Trophoblast cell (in vitro differentiated cells and primary cell): ENCODE results near the gene RDH8.
A peak's percentile ranks its signal among the peaks of the same experiment; 100 is the strongest.

Source experiments
- DNase-seq, 2 donors: peaks; one replicate each; pipeline ENCODE4 v3.0.0-alpha.2; 2016
- H2AFZ ChIP-seq: 2 replicates; pipeline ENCODE4 v1.6.1; 2013; ENCODE audit warnings: low read length, moderate library complexity, mild to moderate bottlenecking; ENCODE audit not compliant: insufficient read depth, poor library complexity
- H2AK5ac ChIP-seq: 2 replicates; pipeline ENCODE4 v1.6.1; 2013; ENCODE audit warnings: mild to moderate bottlenecking, low read length
- H2BK120ac ChIP-seq: 2 replicates; pipeline ENCODE4 v1.6.1; 2013; ENCODE audit warnings: low read length, mild to moderate bottlenecking, moderate library complexity; ENCODE audit not compliant: insufficient read depth, poor library complexity
- H2BK12ac ChIP-seq: 2 replicates; pipeline ENCODE4 v1.6.1; 2013; ENCODE audit warnings: mild to moderate bottlenecking, low read length, moderate library complexity
- H2BK5ac ChIP-seq: 2 replicates; pipeline ENCODE4 v1.6.1; 2013; ENCODE audit warnings: low read length, low read depth, moderate library complexity, mild to moderate bottlenecking; ENCODE audit not compliant: poor library complexity
- H3K14ac ChIP-seq: 2 replicates; pipeline ENCODE4 v1.6.1; 2013; ENCODE audit warnings: mild to moderate bottlenecking, low read length
- H3K18ac ChIP-seq: 2 replicates; pipeline ENCODE4 v1.6.1; 2013; ENCODE audit warnings: mild to moderate bottlenecking, low read length
- H3K23ac ChIP-seq: 2 replicates; pipeline ENCODE4 v1.6.1; 2013; ENCODE audit warnings: low read length
- H3K27ac ChIP-seq: 2 replicates; pipeline ENCODE4 v1.5.1; 2013; ENCODE audit warnings: low read depth, mild to moderate bottlenecking, inconsistent platforms, low read length, moderate library complexity
- H3K27me3 ChIP-seq: 2 replicates; pipeline ENCODE4 v1.6.1; 2013; ENCODE audit warnings: inconsistent platforms, mild to moderate bottlenecking, low read length, moderate library complexity; ENCODE audit not compliant: insufficient read depth
- H3K36me3 ChIP-seq, 2 experiments: 1 replicate in 1 of 2; 2 replicates in 1 of 2; pipeline ENCODE4 v1.6.1; 2013; ENCODE audit warnings: low read length in 2 of 2, mild to moderate bottlenecking in 2 of 2, moderate library complexity in 1 of 2; ENCODE audit not compliant: insufficient read depth in 2 of 2, control insufficient read depth in 1 of 2
- H3K4ac ChIP-seq: 2 replicates; pipeline ENCODE4 v1.6.1; 2013; ENCODE audit warnings: low read depth, mild to moderate bottlenecking, low read length, moderate library complexity
- H3K4me1 ChIP-seq, 2 experiments: 1 replicate in 1 of 2; 2 replicates in 1 of 2; pipeline ENCODE4 v1.6.1; 2013; ENCODE audit warnings: low read length in 2 of 2, mild to moderate bottlenecking in 2 of 2, moderate library complexity in 1 of 2; ENCODE audit not compliant: insufficient read depth in 2 of 2, control insufficient read depth in 1 of 2
- H3K4me2 ChIP-seq: 2 replicates; pipeline ENCODE4 v1.6.1; 2013; ENCODE audit warnings: inconsistent platforms, mild to moderate bottlenecking, low read length, moderate library complexity
- H3K4me3 ChIP-seq: 2 replicates; pipeline ENCODE4 v1.5.1; 2013; ENCODE audit warnings: mild to moderate bottlenecking, low read depth, low read length, inconsistent platforms
- H3K79me1 ChIP-seq: one replicate; pipeline ENCODE4 v1.6.1; 2013; ENCODE audit warnings: low read length
- H3K79me2 ChIP-seq: 2 replicates; pipeline ENCODE4 v1.6.1; 2013; ENCODE audit warnings: low read length, mild to moderate bottlenecking; ENCODE audit not compliant: control insufficient read depth, insufficient read depth, poor library complexity
- H3K9ac ChIP-seq: 2 replicates; pipeline ENCODE4 v1.6.1; 2013; ENCODE audit warnings: mild to moderate bottlenecking, low read length
- H3K9me3 ChIP-seq: 2 replicates; pipeline ENCODE4 v1.6.1; 2013; ENCODE audit warnings: low read depth, mild to moderate bottlenecking, control low read depth, inconsistent platforms, low read length; ENCODE audit not compliant: insufficient read depth
- H4K12ac ChIP-seq: 2 replicates; pipeline ENCODE4 v1.6.1; 2013; ENCODE audit warnings: low read depth, mild to moderate bottlenecking, low read length, moderate library complexity
- H4K8ac ChIP-seq: 2 replicates; pipeline ENCODE4 v1.6.1; 2013; ENCODE audit warnings: low read depth, mild to moderate bottlenecking, low read length, moderate library complexity
- H4K91ac ChIP-seq: one replicate; pipeline ENCODE4 v1.6.1; 2013; ENCODE audit warnings: low read depth, mild to moderate bottlenecking, low read length, moderate library complexity
- WGBS: extraction: QIAGEN DNeasy Blood & Tissue Kit; methylation state at CpG from one replicate; pipeline ENCODE4 v1.1.7; 2013; ENCODE audit warnings: missing lambda C conversion rate; ENCODE audit not compliant: insufficient read length, insufficient coverage; ENCODE audit errors: extremely low coverage; 5-methylcytosine and 5-hydroxymethylcytosine counted together

The RDH8 gene

GRCh38 chr19:10000171-10000826 is 13.0 kb upstream of the RDH8 start:
- H2AFZ ChIP-seq, result no peak overlapping the region
- H3K23ac ChIP-seq, result no peak overlapping the region
- H3K27me3 ChIP-seq, result no peaks in the 10 kb centered on the region
- H4K12ac ChIP-seq, result no peak overlapping the region
- no peak overlapping the region for H2BK5ac ChIP-seq
- no peak overlapping the region for H3K9ac ChIP-seq
- H4K8ac ChIP-seq, result no peak overlapping the region
- no peak overlapping the region for H2BK12ac ChIP-seq
- H3K4me2 ChIP-seq, result no peak overlapping the region
- no CpG with 5 or more reads among the region's 16 CpGs for WGBS
- no peak overlapping the region for H2AK5ac ChIP-seq
- H3K79me2 ChIP-seq, result no peaks in the 10 kb centered on the region
- no peaks in the 10 kb centered on the region for H3K79me1 ChIP-seq
- no peaks in the 10 kb centered on the region for H3K36me3 ChIP-seq
- H3K4me3 ChIP-seq, result no peak overlapping the region
- no peak overlapping the region for H3K27ac ChIP-seq
- H4K91ac ChIP-seq, result no peak overlapping the region
- H3K18ac ChIP-seq, result no peak overlapping the region
- H3K14ac ChIP-seq, result no peak overlapping the region
- H3K4me1 ChIP-seq, result no peaks in the 10 kb centered on the region
- H2BK120ac ChIP-seq, result no peak overlapping the region
- DNase-seq, result peak; percentile 27 to 59
- H3K9me3 ChIP-seq, result peaks cover 1% of the 10 kb centered on the region
- H3K4ac ChIP-seq, result no peak overlapping the region

- H3K4me3 ChIP-seq, result no peak overlapping the region
- no CpG with 5 or more reads among the region's 6 CpGs for WGBS
- H2BK5ac ChIP-seq, result no peak overlapping the region
- H3K18ac ChIP-seq, result no peak overlapping the region
- H2AFZ ChIP-seq, result no peak overlapping the region
- H3K4ac ChIP-seq, result no peak overlapping the region
- no peak overlapping the region for H3K27ac ChIP-seq
- no peak overlapping the region for H4K8ac ChIP-seq
- H3K79me1 ChIP-seq, result no peaks in the 10 kb centered on the region
- no peak overlapping the region for H3K4me2 ChIP-seq
- H3K23ac ChIP-seq, result no peak overlapping the region
- H3K9me3 ChIP-seq, result peaks cover 1% of the 10 kb centered on the region
- no peaks in the 10 kb centered on the region for H3K36me3 ChIP-seq
- no peak overlapping the region for H3K14ac ChIP-seq
- no peaks in the 10 kb centered on the region for H3K27me3 ChIP-seq
- H2AK5ac ChIP-seq, result no peak overlapping the region
- H2BK120ac ChIP-seq, result no peak overlapping the region
- no peak overlapping the region for H4K91ac ChIP-seq
- no peak overlapping the region for H4K12ac ChIP-seq
- no peak overlapping the region for H2BK12ac ChIP-seq
- no peaks in the 10 kb centered on the region for H3K79me2 ChIP-seq
- no peak for DNase-seq
- no peaks in the 10 kb centered on the region for H3K4me1 ChIP-seq
- H3K9ac ChIP-seq, result no peak overlapping the region
These were observed 11.4 kb upstream of the RDH8 start for GRCh38 chr19:10001899-10002298.

GRCh38 chr19:10003271-10003670 is 10.0 kb upstream of the RDH8 start:
- H3K27me3 ChIP-seq, result no peaks in the 10 kb centered on the region
- H3K23ac ChIP-seq, result no peak overlapping the region
- H3K4me3 ChIP-seq, result no peak overlapping the region
- no peak overlapping the region for H3K18ac ChIP-seq
- H3K4ac ChIP-seq, result no peak overlapping the region
- no peak overlapping the region for H3K14ac ChIP-seq
- H2BK120ac ChIP-seq, result no peak overlapping the region
- H3K4me1 ChIP-seq, result no peaks in the 10 kb centered on the region
- no peak overlapping the region for H3K4me2 ChIP-seq
- no peak overlapping the region for H4K12ac ChIP-seq
- no peak overlapping the region for H4K91ac ChIP-seq
- no peak overlapping the region for H2AFZ ChIP-seq
- DNase-seq, result no peak
- no peak overlapping the region for H3K9ac ChIP-seq
- no CpG with 5 or more reads among the region's 6 CpGs for WGBS
- no peaks in the 10 kb centered on the region for H3K79me2 ChIP-seq
- no peak overlapping the region for H3K27ac ChIP-seq
- H2BK12ac ChIP-seq, result no peak overlapping the region
- H2AK5ac ChIP-seq, result no peak overlapping the region
- H3K36me3 ChIP-seq, result no peaks in the 10 kb centered on the region
- no peak overlapping the region for H4K8ac ChIP-seq
- peaks cover 1% of the 10 kb centered on the region for H3K9me3 ChIP-seq
- no peaks in the 10 kb centered on the region for H3K79me1 ChIP-seq
- H2BK5ac ChIP-seq, result no peak overlapping the region

GRCh38 chr19:10004617-10005016 is 8.7 kb upstream of the RDH8 start:
- Histone ChIP-seq H3K4ac (no peak overlapping the region), H3K27me3 (peaks cover 1% of the 10 kb centered on the region), H2AFZ (no peak overlapping the region), H3K18ac (no peak overlapping the region), H4K12ac (no peak overlapping the region), H2AK5ac (no peak overlapping the region), H4K8ac (no peak overlapping the region), H4K91ac (no peak overlapping the region), H3K27ac (no peak overlapping the region), H3K9me3 (peaks cover 1% of the 10 kb centered on the region), H3K79me1 (no peaks in the 10 kb centered on the region), H3K9ac (no peak overlapping the region), H2BK5ac (no peak overlapping the region), H3K23ac (no peak overlapping the region), H3K4me3 (no peak overlapping the region), H3K14ac (no peak overlapping the region), H3K79me2 (no peaks in the 10 kb centered on the region), H3K4me1 (peaks cover 0 to 3% of the 10 kb centered on the region in 2 experiments), H2BK120ac (no peak overlapping the region), H2BK12ac (no peak overlapping the region), H3K4me2 (no peak overlapping the region), H3K36me3 (no peaks in the 10 kb centered on the region)
- WGBS, result no CpG with 5 or more reads among the region's 9 CpGs
- DNase-seq, result no peak
